ENCODE results near the gene XAGE5.
"Not testable (repeated sequence)": the region's sequence is repeated elsewhere in the genome, so short reads cannot be mapped to it uniquely, and the experiment has no call there.

GRCh38 chrX:52804876-52805275, 6.2 kb upstream of the XAGE5 start:
- TF ChIP-seq CTCF, POLR2A (IDR thresholded peaks at IDR 0.05): not testable (repeated sequence)
